Measurements from ENCODE around the gene QSOX1. TPM values are rescaled to one million over a fixed set of nuclear protein-coding genes. Genes with fewer than 3 reads are reported as not detected.

Gene QSOX1
- total RNA-seq, 1 donor from 2014 or later: 202 TPM

DNA sequence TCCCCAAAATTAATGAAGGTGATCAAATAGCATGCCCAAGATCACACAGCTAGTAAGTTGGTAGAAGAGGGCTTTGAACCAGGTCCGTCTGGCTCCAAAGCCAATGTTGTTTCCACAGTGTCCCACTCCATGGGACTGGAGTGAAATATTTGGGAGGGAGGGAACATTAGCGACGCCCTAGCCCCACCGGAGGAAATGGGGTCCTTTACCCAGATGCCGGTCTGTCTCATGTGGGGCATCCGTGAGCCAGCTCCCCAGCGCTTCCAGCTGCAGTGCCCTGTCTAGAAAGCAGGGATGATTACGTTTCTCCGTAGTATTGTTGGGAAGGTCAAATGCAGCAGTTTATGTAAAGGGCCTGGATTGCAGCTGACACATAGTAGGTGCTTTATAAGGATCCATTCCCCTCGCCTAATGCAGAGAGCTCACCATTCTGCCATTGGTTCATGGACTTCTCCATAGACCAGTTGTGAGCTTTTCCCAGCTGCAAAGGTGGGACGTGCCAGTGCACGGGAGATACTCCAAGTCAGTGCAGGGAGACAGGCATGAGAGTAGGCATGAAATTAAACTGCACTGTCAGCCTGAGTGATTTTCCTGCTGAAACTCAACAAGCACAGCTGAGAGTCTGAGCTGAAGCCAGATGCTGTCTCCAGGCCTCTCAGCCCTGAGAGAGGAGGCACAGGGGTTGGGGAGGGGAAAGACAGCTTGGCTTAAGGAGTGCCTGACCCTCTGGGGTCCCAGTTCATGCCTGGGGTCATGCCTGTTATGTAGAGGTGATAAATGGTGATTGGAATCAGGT, 24.7 kb downstream of the QSOX1 start:
- H3K4me3 ChIP-seq (ENCODE audit: low read depth, low read length): no peak overlapping the region
- H3K36me3 ChIP-seq (ENCODE audit: control insufficient read depth, insufficient read depth, low read length): peaks cover 1% of the 10 kb centered on the region
- TF ChIP-seq, protein P1, sequence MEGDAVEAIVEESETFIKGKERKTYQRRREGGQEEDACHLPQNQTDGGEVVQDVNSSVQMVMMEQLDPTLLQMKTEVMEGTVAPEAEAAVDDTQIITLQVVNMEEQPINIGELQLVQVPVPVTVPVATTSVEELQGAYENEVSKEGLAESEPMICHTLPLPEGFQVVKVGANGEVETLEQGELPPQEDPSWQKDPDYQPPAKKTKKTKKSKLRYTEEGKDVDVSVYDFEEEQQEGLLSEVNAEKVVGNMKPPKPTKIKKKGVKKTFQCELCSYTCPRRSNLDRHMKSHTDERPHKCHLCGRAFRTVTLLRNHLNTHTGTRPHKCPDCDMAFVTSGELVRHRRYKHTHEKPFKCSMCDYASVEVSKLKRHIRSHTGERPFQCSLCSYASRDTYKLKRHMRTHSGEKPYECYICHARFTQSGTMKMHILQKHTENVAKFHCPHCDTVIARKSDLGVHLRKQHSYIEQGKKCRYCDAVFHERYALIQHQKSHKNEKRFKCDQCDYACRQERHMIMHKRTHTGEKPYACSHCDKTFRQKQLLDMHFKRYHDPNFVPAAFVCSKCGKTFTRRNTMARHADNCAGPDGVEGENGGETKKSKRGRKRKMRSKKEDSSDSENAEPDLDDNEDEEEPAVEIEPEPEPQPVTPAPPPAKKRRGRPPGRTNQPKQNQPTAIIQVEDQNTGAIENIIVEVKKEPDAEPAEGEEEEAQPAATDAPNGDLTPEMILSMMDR (IDR thresholded peaks at IDR 0.05; ENCODE audit: insufficient read depth, low read length, poor library complexity, severe bottlenecking): no peak
- no peaks in the 10 kb centered on the region for H3K27me3 ChIP-seq (ENCODE audit: control insufficient read depth, insufficient read depth, low read length)
- no peak for DNase-seq (ENCODE audit: low read depth)

DNA sequence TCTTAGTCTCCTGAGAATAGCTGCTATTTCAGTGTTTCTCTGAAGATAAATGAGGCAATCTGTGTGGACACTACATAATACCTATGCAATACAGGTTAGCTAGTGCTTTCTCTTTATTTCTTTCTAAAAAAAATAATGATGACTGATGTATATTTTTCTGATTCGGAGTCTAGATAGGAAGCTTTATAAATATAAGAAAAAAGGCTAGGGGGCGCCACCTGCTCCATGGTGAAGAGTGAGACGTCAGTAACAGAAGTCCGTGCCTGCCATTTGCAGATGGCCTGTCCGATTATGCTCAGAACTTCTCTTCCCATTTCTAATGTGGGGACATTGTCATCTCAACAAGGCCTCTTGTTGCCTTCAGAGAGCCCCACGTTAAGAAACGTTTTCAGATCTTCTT, 26.4 kb downstream of the QSOX1 start:
- TF ChIP-seq, protein P1 (IDR thresholded peaks at IDR 0.05; ENCODE audit: insufficient read depth, low read length, poor library complexity, severe bottlenecking): peak; percentile 50
- DNase-seq (ENCODE audit: low read depth): no peak
- H3K4me3 ChIP-seq (ENCODE audit: low read depth, low read length): no peak overlapping the region
- no peaks in the 10 kb centered on the region for H3K27me3 ChIP-seq (ENCODE audit: control insufficient read depth, insufficient read depth, low read length)
- H3K36me3 ChIP-seq (ENCODE audit: control insufficient read depth, insufficient read depth, low read length): peaks cover 1% of the 10 kb centered on the region

DNA sequence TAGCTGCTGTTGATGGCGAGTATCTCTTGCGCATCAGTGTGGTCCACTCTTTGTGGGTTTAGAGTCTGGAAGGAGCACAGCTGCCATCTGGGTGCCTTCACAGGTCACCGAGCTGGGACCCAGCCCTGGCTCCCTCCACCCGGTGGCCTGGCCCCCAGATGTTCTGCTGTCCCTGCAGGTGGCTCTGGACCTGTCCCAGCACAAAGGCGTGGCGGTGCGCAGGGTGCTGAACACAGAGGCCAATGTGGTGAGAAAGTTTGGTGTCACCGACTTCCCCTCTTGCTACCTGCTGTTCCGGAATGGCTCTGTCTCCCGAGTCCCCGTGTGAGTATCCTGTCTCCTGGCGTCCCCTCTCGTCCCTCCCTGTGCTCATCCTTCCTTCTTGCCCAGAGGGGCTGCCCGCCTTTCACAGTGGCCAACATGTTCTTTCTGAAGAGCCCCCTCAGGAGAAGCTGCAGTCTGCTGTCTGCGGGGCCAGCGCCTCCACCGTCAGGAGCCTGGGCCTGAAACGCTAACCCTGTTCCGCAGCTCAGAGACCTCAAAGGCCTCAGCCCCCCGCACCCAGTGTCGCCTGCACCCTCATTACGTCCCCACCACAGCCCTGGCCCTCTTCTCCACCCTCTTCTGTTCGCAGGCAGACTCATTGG, 27.4 kb downstream of the QSOX1 start:
- no peak overlapping the region for H3K4me3 ChIP-seq (ENCODE audit: low read depth, low read length)
- H3K36me3 ChIP-seq (ENCODE audit: control insufficient read depth, insufficient read depth, low read length): peaks cover 1% of the 10 kb centered on the region
- TF ChIP-seq, protein P1 (IDR thresholded peaks at IDR 0.05; ENCODE audit: insufficient read depth, low read length, poor library complexity, severe bottlenecking): no peak
- no peak for DNase-seq (ENCODE audit: low read depth)
- no peaks in the 10 kb centered on the region for H3K27me3 ChIP-seq (ENCODE audit: control insufficient read depth, insufficient read depth, low read length)

DNA sequence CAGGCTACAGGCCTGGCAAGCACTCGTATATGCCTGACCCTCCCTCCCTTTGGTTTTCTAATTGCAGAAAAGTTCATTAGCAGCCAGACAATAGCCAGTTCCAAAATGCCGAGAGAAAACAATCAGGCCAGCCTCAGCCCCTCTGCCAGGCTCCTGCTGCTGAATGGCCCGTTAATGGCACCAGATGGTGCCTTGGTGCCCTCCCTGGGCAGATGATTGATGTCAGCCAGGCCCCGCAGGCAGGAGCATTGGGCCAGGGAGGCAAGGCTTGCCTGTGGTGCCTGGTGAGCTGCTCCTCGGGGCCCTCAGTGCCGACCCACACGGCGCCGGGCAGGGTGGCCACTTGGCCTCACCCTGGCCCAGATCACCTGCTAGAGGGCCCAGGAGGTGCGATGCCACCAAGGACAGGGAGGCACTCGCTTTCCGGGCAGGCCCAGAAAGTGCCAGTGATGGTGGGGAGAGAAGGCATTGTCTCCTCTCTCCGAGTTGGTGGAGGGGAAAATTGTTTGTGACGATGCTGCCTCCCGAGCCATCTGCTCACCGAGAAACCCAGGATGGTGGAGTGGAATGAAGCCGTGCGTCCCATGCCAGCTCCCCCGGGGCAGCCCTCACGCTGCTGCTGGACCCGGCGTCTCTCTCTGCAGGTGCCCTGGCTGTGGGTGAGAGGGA, 28.1 kb downstream of the QSOX1 start:
- Histone ChIP-seq H3K4me3 (ENCODE audit: low read depth, low read length) (no peak overlapping the region), H3K27me3 (ENCODE audit: control insufficient read depth, insufficient read depth, low read length) (no peaks in the 10 kb centered on the region), H3K36me3 (ENCODE audit: control insufficient read depth, insufficient read depth, low read length) (peaks cover 1% of the 10 kb centered on the region)
- DNase-seq (ENCODE audit: low read depth): no peak
- TF ChIP-seq, protein P1 (IDR thresholded peaks at IDR 0.05; ENCODE audit: insufficient read depth, low read length, poor library complexity, severe bottlenecking): no peak

DNA sequence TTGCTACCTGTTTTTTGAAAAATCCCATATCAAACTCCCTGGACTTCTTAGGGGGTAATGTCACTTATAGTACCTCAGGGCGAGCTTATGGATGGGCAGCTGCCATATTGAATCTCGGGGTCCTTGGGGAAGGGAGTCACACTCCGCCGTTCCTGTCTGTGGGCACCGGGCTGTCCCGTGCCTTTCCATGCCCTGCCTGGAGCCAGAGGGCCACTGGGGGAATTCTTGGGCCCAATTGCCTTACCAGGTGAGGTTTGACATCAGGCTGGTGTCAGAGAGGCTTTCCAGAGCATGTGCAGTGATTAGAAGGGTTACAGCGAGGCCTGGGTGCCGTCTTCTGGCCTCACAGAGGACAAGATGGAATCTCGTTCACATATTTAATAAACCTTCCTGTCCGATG, 28.8 kb downstream of the QSOX1 start:
- Histone ChIP-seq H3K4me3 (ENCODE audit: low read depth, low read length) (no peak overlapping the region), H3K27me3 (ENCODE audit: control insufficient read depth, insufficient read depth, low read length) (no peaks in the 10 kb centered on the region), H3K36me3 (ENCODE audit: control insufficient read depth, insufficient read depth, low read length) (peaks cover 1% of the 10 kb centered on the region)
- DNase-seq (ENCODE audit: low read depth): no peak
- TF ChIP-seq, protein P1 (IDR thresholded peaks at IDR 0.05; ENCODE audit: insufficient read depth, low read length, poor library complexity, severe bottlenecking): no peak

Data from kidney epithelial cell (primary cell).